HFF-Myc (cell line): Measurements from ENCODE around the gene DGCR8.

Experiments
- DNase-seq: peaks from one replicate; pipeline ENCODE4 v3.0.0-alpha.2; 2011; ENCODE audit warnings: low read depth; ENCODE audit errors: extremely low read depth
- H3K4me3 ChIP-seq: replicated peaks from 2 replicates; pipeline ENCODE4 v1.5.1; 2011; ENCODE audit warnings: low read depth, mild to moderate bottlenecking, control low read depth, low read length
- TF ChIP-seq, protein P1 (sequence below): IDR thresholded peaks from 2 replicates; pipeline ENCODE4 v1.5.1; 2012; ENCODE audit warnings: mild to moderate bottlenecking, low read depth, low read length, control low read depth; ENCODE audit errors: missing control alignments

The DGCR8 gene

DNA sequence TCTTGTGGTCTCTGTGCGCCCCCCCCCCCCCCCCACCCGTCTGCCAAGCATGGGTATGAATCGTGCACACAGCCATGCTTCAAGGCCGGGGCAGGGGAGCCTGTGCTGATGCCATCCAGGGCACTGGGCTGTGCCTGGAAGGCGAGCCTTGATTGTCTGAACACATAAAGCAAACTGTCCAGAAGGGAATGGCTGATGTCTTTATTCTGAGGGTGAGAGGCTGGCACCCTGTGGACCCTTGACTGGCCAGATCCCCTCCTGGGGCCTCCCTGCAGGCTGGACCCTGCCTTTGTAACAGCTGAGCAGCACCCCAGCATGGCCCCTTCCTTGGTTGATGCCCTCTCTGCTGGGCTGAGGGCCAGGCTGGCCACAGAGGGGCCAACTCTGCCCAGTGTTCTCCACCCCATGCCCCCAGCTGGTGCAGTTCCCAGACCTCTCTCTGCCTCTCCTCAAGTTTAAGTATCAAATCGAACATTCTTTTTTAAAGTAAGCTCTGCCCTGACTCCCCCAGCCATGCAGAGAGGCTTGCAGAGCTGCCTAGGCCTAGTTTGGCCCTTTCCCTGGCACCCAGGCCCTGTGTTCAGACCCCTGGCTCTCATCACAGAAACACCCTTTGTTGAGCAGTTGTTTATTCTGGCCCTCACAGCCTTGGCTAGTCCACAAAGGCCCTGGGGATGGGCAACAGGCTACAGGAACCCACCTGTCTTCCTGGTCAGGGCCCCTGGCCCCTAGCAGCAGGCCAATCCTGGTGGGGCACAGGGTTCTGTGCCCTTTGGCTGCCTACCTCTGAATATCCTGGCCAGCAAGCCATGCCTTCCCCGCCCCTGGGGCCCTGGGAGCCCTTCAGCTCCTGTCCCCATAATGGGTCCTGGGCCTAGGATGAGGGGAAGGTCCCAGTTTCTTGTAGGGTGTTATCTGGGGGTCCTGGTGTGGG lies 31.9 kb downstream of the DGCR8 start:
- no peak overlapping the region for H3K4me3 ChIP-seq
- TF ChIP-seq, protein P1, sequence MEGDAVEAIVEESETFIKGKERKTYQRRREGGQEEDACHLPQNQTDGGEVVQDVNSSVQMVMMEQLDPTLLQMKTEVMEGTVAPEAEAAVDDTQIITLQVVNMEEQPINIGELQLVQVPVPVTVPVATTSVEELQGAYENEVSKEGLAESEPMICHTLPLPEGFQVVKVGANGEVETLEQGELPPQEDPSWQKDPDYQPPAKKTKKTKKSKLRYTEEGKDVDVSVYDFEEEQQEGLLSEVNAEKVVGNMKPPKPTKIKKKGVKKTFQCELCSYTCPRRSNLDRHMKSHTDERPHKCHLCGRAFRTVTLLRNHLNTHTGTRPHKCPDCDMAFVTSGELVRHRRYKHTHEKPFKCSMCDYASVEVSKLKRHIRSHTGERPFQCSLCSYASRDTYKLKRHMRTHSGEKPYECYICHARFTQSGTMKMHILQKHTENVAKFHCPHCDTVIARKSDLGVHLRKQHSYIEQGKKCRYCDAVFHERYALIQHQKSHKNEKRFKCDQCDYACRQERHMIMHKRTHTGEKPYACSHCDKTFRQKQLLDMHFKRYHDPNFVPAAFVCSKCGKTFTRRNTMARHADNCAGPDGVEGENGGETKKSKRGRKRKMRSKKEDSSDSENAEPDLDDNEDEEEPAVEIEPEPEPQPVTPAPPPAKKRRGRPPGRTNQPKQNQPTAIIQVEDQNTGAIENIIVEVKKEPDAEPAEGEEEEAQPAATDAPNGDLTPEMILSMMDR: no peak
- no peak for DNase-seq

DNA sequence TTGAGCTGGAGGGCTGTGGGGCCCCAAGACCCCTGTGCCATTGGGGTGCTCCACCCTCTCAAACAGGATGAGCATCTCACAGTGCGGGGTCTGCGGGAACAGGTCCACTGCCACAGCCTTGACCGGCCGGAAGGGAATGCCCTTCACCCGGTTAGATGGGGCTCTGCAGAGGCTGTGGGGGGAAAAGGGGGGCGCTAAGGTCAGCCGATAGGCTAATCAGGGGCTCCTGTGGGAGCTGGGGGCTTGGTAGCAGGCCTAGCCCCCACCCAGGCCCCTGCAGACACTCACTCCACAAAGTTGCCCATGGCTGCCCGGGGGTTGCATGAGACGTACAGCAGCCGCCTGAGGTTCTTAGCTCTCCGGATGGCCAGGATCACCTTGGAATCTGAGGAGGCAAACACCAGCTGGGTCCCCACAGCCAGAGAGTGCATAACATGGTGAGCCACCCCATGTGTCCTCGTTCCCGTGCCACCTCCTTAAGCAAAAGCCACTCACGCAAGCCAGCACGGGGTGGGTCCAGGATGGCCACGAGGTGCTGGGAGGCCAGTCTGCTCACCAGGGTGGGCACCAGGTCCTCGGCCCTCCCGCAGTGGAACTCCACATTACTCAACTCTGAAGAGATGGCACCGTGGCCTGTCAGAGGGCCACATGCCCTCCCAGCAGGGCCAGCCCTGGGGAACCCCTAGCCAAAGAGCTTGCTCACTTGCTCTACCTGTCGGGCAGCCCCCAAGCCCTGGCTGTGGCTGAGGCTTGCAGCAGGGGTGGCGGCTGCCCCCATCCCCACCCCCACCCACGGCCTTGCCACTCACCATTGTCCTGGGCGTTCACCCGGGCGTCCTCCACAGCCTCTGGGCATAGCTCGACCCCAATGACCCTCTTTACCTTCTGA lies 32.8 kb downstream of the DGCR8 start:
- no peak for DNase-seq
- H3K4me3 ChIP-seq: no peak overlapping the region
- TF ChIP-seq, protein P1: no peak

DNA sequence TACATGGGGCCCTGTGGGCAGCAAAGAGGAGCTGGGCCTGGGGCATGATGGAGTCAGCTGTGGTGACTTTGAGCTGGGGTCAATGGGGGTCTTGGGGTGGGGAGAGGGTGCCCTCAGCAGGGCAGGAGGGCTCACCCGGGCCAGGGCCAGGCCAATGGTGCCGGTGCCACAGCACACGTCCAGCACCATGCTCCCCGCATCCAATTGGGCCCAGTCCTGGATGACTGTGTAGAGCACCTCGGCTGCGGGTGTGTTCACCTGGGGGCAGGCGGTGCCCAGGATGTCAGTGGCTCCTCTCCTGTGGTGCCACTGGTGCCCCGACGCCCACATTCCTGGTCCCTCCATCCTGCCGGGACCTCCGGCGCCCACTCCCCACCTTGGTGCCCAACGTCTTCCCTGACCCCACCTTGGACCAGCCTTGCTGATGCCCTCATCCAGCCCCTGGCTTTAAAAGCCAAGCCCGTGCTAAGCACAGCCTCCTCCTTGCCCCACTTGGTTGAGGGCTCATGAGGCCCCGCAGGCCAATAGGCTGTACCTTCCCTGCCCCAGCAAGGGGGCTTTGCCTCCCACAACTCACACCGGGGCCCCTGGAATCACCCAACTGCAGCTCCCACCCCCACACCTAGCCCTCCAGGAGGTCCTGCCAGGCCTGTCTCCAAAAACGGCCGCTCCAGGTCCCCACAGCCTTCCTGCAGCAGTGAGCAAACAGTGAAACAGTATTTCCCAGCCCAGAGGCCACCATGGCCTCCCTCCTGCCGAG lies 33.7 kb downstream of the DGCR8 start:
- no peak overlapping the region for H3K4me3 ChIP-seq
- no peak for DNase-seq
- TF ChIP-seq, protein P1: no peak

GRCh38 chr22:20114506-20115475 lies 34.8 kb downstream of the DGCR8 start:
- H3K4me3 ChIP-seq: peak overlapping the region; percentile 87
- TF ChIP-seq, protein P1: no peak
- DNase-seq: no peak

DNA sequence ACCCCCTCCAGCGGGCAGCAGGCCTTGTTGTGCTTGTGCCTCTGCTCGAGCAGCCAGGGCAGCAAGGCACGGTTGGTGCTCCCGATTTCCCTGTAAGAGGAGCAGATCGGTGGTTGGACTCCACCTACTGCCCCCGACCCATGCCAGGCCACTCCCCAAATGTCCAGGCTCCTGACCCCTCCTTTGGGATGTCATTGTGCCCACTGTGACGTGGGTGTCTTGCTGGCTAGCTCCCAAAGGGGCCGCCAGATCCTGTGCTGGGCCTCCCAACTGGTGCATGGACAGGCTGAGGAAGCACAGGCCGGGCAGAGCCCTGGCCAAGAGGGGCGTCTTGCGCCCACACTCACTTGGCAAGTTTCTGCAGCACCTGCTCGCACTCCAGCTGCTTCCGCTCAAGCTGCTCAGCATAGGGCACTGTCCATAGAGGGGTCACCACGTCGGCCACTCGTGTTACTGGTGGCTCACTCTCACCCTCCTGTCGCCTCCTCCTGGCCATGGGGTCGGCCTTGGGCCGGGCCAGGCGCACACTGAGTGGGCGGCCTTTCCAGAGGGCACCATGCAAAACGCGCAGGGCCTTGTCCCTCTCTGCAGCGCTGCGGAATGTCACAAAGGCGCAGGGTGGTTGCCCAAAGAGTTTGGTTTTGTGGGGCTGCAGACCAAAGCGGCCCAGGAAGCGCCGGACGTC lies 35.8 kb downstream of the DGCR8 start, which contains the start of gene RANBP1:
RANBP1 (plus strand) TSS at position 414 of the 685 bp plus-strand sequence; CDS start at position 495, 81 bp downstream.
- DNase-seq: no peak

More for the DNA sequence above, 35.8 kb downstream of the DGCR8 start, which contains the start of gene RANBP1:
- peak within 1 kb of the TSS; percentile 87 for H3K4me3 ChIP-seq
- TF ChIP-seq, protein P1: no peak
